WTC11 (cell line): ENCODE results near the gene TMEM184A.

Experiments
- CREB1 ChIP-seq: sonication (generic); formaldehyde crosslinking; IDR thresholded peaks from 2 replicates; pipeline ENCODE4 v1.8.0; 2023; ENCODE audit warnings: mild to moderate bottlenecking, missing genetic modification reagents
- JUN ChIP-seq: sonication (generic); formaldehyde crosslinking; IDR thresholded peaks from 2 replicates; pipeline ENCODE4 v1.8.0; 2023; ENCODE audit warnings: mild to moderate bottlenecking, missing genetic modification reagents
- SMAD4 ChIP-seq: sonication (generic); formaldehyde crosslinking; IDR thresholded peaks from 2 replicates; pipeline ENCODE4 v1.8.0; 2022; ENCODE audit warnings: mild to moderate bottlenecking, missing genetic modification reagents
- SP1 ChIP-seq: sonication (generic); formaldehyde crosslinking; conservative IDR thresholded peaks from 2 replicates; pipeline ENCODE4 v1.8.1; 2022; ENCODE audit warnings: missing genetic modification reagents
- TCF7 ChIP-seq: sonication (generic); formaldehyde crosslinking; IDR thresholded peaks from 2 replicates; pipeline ENCODE4 v1.8.0; 2022; ENCODE audit warnings: mild to moderate bottlenecking, low read depth, missing genetic modification reagents, moderate library complexity
- TEAD1 ChIP-seq: sonication (generic); formaldehyde crosslinking; IDR thresholded peaks from 2 replicates; pipeline ENCODE4 v1.8.0; 2022; ENCODE audit warnings: mild to moderate bottlenecking, missing genetic modification reagents
- ZBTB21 ChIP-seq: sonication (generic); formaldehyde crosslinking; IDR thresholded peaks from 2 replicates; pipeline ENCODE4 v1.8.1; 2023; ENCODE audit warnings: mild to moderate bottlenecking, missing genetic modification reagents, borderline replicate concordance
- ZNF138 ChIP-seq: sonication (generic); formaldehyde crosslinking; conservative IDR thresholded peaks from 2 replicates; pipeline ENCODE4 v1.8.1; 2022; ENCODE audit warnings: mild to moderate bottlenecking, moderate library complexity, missing genetic modification reagents
- ZNF532 ChIP-seq: fragments of 250-450 bp; sonication (Bioruptor Pico); IDR thresholded peaks from 2 replicates; pipeline ENCODE4 v1.9.0; 2021; ENCODE audit warnings: mild to moderate bottlenecking, borderline replicate concordance
- TF ChIP-seq, protein P1 (sequence below): fragments of 200-600 bp; IDR thresholded peaks from 2 replicates; pipeline ENCODE4 v1.8.0; 2022; ENCODE audit warnings: antibody characterized with exemption

DNA sequence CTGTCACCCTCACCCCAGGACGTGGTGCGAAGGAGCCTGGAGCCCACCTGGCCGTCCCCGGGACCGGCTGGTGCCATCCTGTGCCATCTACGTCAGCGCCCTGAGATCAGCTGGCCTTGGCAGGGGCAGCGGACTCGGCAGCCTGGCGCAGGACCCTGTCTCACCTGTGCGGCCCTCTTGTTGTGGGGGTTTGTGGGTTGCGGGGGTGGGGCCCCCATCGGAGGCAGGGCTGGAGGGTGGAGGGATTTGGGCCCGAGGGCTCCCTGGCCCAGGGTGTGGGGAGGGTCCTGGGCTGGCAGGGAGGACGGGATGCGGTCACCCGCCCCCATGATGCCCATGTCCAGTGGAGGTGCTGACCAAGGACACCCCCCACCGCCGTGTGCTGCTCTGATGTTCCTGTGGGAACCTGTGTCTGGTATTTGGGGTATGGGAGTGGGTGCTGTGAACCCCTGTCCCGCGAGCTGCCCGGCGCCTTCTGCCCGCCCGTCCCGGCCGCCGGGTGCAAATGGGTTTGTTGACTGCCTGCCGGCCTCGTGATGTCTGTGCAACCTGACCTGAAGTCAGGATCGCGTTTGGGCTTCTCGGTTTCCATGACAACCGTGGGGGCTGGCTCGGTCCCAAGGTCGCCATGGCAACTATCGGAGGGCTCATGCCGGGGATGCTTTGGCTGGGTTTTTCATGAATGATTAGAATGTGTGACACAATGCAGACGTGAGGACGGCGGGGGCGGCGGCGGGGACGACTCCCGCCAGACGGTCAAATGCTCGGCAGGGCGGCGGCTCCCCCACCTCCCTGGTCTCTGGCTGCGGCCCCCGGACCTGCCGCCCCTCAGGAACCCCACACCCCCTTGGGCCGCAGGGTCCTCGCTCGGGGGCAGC is 18.2 kb downstream of the TMEM184A start:
- TF ChIP-seq SMAD4, result no peak
- TF ChIP-seq JUN, result no peak
- TF ChIP-seq, protein P1, sequence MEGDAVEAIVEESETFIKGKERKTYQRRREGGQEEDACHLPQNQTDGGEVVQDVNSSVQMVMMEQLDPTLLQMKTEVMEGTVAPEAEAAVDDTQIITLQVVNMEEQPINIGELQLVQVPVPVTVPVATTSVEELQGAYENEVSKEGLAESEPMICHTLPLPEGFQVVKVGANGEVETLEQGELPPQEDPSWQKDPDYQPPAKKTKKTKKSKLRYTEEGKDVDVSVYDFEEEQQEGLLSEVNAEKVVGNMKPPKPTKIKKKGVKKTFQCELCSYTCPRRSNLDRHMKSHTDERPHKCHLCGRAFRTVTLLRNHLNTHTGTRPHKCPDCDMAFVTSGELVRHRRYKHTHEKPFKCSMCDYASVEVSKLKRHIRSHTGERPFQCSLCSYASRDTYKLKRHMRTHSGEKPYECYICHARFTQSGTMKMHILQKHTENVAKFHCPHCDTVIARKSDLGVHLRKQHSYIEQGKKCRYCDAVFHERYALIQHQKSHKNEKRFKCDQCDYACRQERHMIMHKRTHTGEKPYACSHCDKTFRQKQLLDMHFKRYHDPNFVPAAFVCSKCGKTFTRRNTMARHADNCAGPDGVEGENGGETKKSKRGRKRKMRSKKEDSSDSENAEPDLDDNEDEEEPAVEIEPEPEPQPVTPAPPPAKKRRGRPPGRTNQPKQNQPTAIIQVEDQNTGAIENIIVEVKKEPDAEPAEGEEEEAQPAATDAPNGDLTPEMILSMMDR, result no peak
- TF ChIP-seq ZBTB21 (CRISPR knock-in tag), result no peak
- TF ChIP-seq SP1 (CRISPR knock-in tag), result no peak
- TF ChIP-seq ZNF138 (CRISPR knock-in tag), result no peak
- no peak for TF ChIP-seq TCF7 (CRISPR knock-in tag)
- TF ChIP-seq ZNF532 (CRISPR knock-in tag), result no peak
- TF ChIP-seq CREB1 (CRISPR knock-in tag), result no peak
- no peak for TF ChIP-seq TEAD1 (CRISPR knock-in tag)
